Glutamatergic neuron (in vitro differentiated cells): ENCODE measurements around the gene AFAP1L2. TPM values are rescaled to one million over a fixed set of nuclear protein-coding genes. Genes with fewer than 3 reads are reported as not detected.

Experiments used
- DNase-seq: peaks from one replicate; pipeline ENCODE4 v3.0.0; 2022
- H3K27ac Mint-ChIP-seq: one replicate; pipeline ENCODE4 v1.8.0; 2020; ENCODE audit warnings: mild to moderate bottlenecking, mixed read lengths, inconsistent platforms; ENCODE audit not compliant: unreplicated experiment
- H3K27me3 Mint-ChIP-seq: one replicate; pipeline ENCODE4 v1.8.0; 2020; ENCODE audit warnings: mild to moderate bottlenecking, moderate library complexity, mixed read lengths, inconsistent platforms; ENCODE audit not compliant: unreplicated experiment
- H3K36me3 Mint-ChIP-seq: one replicate; pipeline ENCODE4 v1.8.0; 2020; ENCODE audit warnings: mild to moderate bottlenecking, mixed read lengths, inconsistent platforms; ENCODE audit not compliant: unreplicated experiment
- H3K4me1 Mint-ChIP-seq: one replicate; pipeline ENCODE4 v1.8.0; 2020; ENCODE audit warnings: mild to moderate bottlenecking, low read depth, mixed read lengths, inconsistent platforms; ENCODE audit not compliant: unreplicated experiment
- H3K4me3 Mint-ChIP-seq: one replicate; pipeline ENCODE4 v1.8.0; 2020; ENCODE audit warnings: mild to moderate bottlenecking, mixed read lengths, inconsistent platforms; ENCODE audit not compliant: unreplicated experiment
- H3K9me3 Mint-ChIP-seq: one replicate; pipeline ENCODE4 v1.8.0; 2020; ENCODE audit warnings: mild to moderate bottlenecking, moderate library complexity, mixed read lengths, inconsistent platforms; ENCODE audit not compliant: unreplicated experiment
- CTCF ChIP-seq: fragments of 200-600 bp; sonication (generic); IDR thresholded peaks from one replicate; pipeline ENCODE4 v1.5.0; 2021; ENCODE audit not compliant: partially characterized antibody, unreplicated experiment
- total RNA-seq: library from RNA; stranded (reverse); fragmentation: NEBNext Ultra II Directional; extraction: Animal tissue kit (Norgen Biotek cat#: 25700); gene quantifications from one replicate; pipeline ENCODE4 v1.2.1, GENCODE V29; 2021; ENCODE audit not compliant: unreplicated experiment

The AFAP1L2 gene
- total RNA-seq, 1 donor from 2014 or later = 1.9 TPM

- DNase-seq = no peak
- Mint-ChIP-seq H3K4me1 (no peaks in the 10 kb centered on the region), H3K27ac (no peak overlapping the region), H3K36me3 (no peaks in the 10 kb centered on the region), H3K4me3 (no peak overlapping the region), H3K27me3 (no peaks in the 10 kb centered on the region), H3K9me3 (no peaks in the 10 kb centered on the region)
- no peak for TF ChIP-seq CTCF
Observed at GRCh38 chr10:114261076-114261475, 143.2 kb downstream of the AFAP1L2 start.

GRCh38 chr10:114260366-114260765 is 143.9 kb downstream of the AFAP1L2 start:
- H3K9me3 Mint-ChIP-seq = no peaks in the 10 kb centered on the region
- H3K4me3 Mint-ChIP-seq = no peak overlapping the region
- no peaks in the 10 kb centered on the region for H3K4me1 Mint-ChIP-seq
- H3K36me3 Mint-ChIP-seq = no peaks in the 10 kb centered on the region
- no peaks in the 10 kb centered on the region for H3K27me3 Mint-ChIP-seq
- DNase-seq = no peak
- H3K27ac Mint-ChIP-seq = no peak overlapping the region
- no peak for TF ChIP-seq CTCF

GRCh38 chr10:114259824-114260223 is 144.5 kb downstream of the AFAP1L2 start:
- Mint-ChIP-seq H3K27me3 (no peaks in the 10 kb centered on the region), H3K36me3 (no peaks in the 10 kb centered on the region), H3K4me3 (no peak overlapping the region), H3K4me1 (no peaks in the 10 kb centered on the region), H3K27ac (no peak overlapping the region), H3K9me3 (no peaks in the 10 kb centered on the region)
- no peak for DNase-seq
- TF ChIP-seq CTCF = no peak

GRCh38 chr10:114258274-114258840 is 145.9 kb downstream of the AFAP1L2 start:
- Mint-ChIP-seq H3K4me1 (no peaks in the 10 kb centered on the region), H3K27me3 (peaks cover 4% of the 10 kb centered on the region), H3K27ac (no peak overlapping the region)

More at GRCh38 chr10:114258274-114258840, 145.9 kb downstream of the AFAP1L2 start:
- TF ChIP-seq CTCF = no peak
- no peak for DNase-seq
- no peak overlapping the region for H3K4me3 Mint-ChIP-seq
- H3K9me3 Mint-ChIP-seq = no peaks in the 10 kb centered on the region
- H3K36me3 Mint-ChIP-seq = no peaks in the 10 kb centered on the region
